HEK293T (cell line): ENCODE data around the gene SELENOH.

Experiments used
- CTCF ChIA-PET: fragments of 350-600 bp; formaldehyde crosslinking; extraction: SDS; loops from one replicate; lab custom pipeline; 2021; ENCODE audit warnings: antibody characterized with exemption, inconsistent platforms; lab: Yijun Ruan, JAX
- POLR2A ChIA-PET: fragments of 350-600 bp; formaldehyde crosslinking; extraction: SDS; loops from one replicate; lab custom pipeline; 2020; ENCODE audit warnings: antibody characterized with exemption, inconsistent platforms; lab: Yijun Ruan, JAX
- DNase-seq: peaks from one replicate; pipeline ENCODE4 v3.0.0; 2012; ENCODE audit warnings: mixed read lengths; ENCODE audit errors: extremely low spot score
- ARNT ChIP-seq: fragments of 450-650 bp; IDR thresholded peaks from 2 replicates; pipeline ENCODE4 v1.6.1; 2017; ENCODE audit warnings: mild to moderate bottlenecking
- BHLHE40 ChIP-seq: fragments of 450-650 bp; IDR thresholded peaks from 2 replicates; pipeline ENCODE4 v1.6.1; 2016; ENCODE audit warnings: mild to moderate bottlenecking, moderate library complexity, borderline replicate concordance
- CTBP1 ChIP-seq: fragments of 450-650 bp; IDR thresholded peaks from 2 replicates; pipeline ENCODE4 v1.6.1; 2016; ENCODE audit warnings: borderline replicate concordance
- ELF4 ChIP-seq: fragments of 450-650 bp; IDR thresholded peaks from 2 replicates; pipeline ENCODE4 v1.6.1; 2017; ENCODE audit warnings: antibody characterized with exemption
- FOXA1 ChIP-seq: fragments of 450-650 bp; IDR thresholded peaks from 2 replicates; pipeline ENCODE4 v1.6.1; 2016; ENCODE audit warnings: mild to moderate bottlenecking
- FOXK2 ChIP-seq: fragments of 450-650 bp; IDR thresholded peaks from 2 replicates; pipeline ENCODE4 v1.6.1; 2016; ENCODE audit warnings: mild to moderate bottlenecking
- FOXM1 ChIP-seq: fragments of 450-650 bp; IDR thresholded peaks from 2 replicates; pipeline ENCODE4 v1.6.1; 2017; ENCODE audit warnings: mild to moderate bottlenecking, borderline replicate concordance
- HDGF ChIP-seq: fragments of 450-650 bp; IDR thresholded peaks from 2 replicates; pipeline ENCODE4 v1.6.1; 2017; ENCODE audit warnings: antibody characterized with exemption, borderline replicate concordance
- L3MBTL2 ChIP-seq: fragments of 450-650 bp; conservative IDR thresholded peaks from 2 replicates; pipeline ENCODE4 v1.6.1; 2016; ENCODE audit warnings: mild to moderate bottlenecking
- LEF1 ChIP-seq: fragments of 450-650 bp; IDR thresholded peaks from 2 replicates; pipeline ENCODE4 v1.6.1; 2017; ENCODE audit warnings: mild to moderate bottlenecking, borderline replicate concordance
- NFRKB ChIP-seq: fragments of 450-650 bp; IDR thresholded peaks from 2 replicates; pipeline ENCODE4 v1.6.1; 2016; ENCODE audit warnings: mild to moderate bottlenecking, moderate library complexity
- PKNOX1 ChIP-seq: fragments of 450-650 bp; IDR thresholded peaks from 2 replicates; pipeline ENCODE4 v1.6.1; 2016
- SP1 ChIP-seq: fragments of 450-650 bp; IDR thresholded peaks from 2 replicates; pipeline ENCODE4 v1.6.1; 2017
- SUZ12 ChIP-seq: fragments of 450-650 bp; IDR thresholded peaks from 2 replicates; pipeline ENCODE4 v1.6.1; 2016; ENCODE audit warnings: mild to moderate bottlenecking
- TARDBP ChIP-seq: fragments of 450-650 bp; IDR thresholded peaks from 2 replicates; pipeline ENCODE4 v1.6.1; 2016
- ZNF384 ChIP-seq: fragments of 450-650 bp; IDR thresholded peaks from 2 replicates; pipeline ENCODE4 v1.6.1; 2016

The SELENOH gene

GRCh38 chr11:57772562-57772961, 31.3 kb downstream of the SELENOH start:
- CTCF ChIA-PET = interaction anchor here (0.6 kb wide), 2 partner anchors 27 to 1869 kb away, joined by 3 to 4 read pairs; no protein-coding TSS in a partner anchor
- TF ChIP-seq PKNOX1 (no peak), FOXM1 (no peak), ELF4 (no peak), ZNF384 (no peak), L3MBTL2 (no peak), HDGF (no peak), BHLHE40 (no peak), TARDBP (no peak), LEF1 (no peak), ARNT (no peak), CTBP1 (no peak), FOXA1 (no peak), NFRKB (no peak), SP1 (no peak), SUZ12 (no peak), FOXK2 (no peak)
- POLR2A ChIA-PET = interaction anchor here (1.8 kb wide), 1 partner anchor 11 kb away, joined by 7 read pairs; the partner anchor contains the start of gene CTNND1
- DNase-seq = no peak

- TF ChIP-seq PKNOX1 (peak; percentile 35), TARDBP (no peak)
- CTCF ChIA-PET = no interaction called here
- DNase-seq = no peak
- POLR2A ChIA-PET = interaction anchor here (1.8 kb wide), 1 partner anchor 12 kb away, joined by 7 read pairs; the partner anchor contains the start of gene CTNND1
Measured at GRCh38 chr11:57773026-57773598, 31.8 kb downstream of the SELENOH start.

- no peak for DNase-seq
- ChIA-PET POLR2A (no interaction called here), CTCF (interaction anchor here (2.3 kb wide), 1 partner anchor 25 kb away, joined by 10 read pairs; no protein-coding TSS in a partner anchor)
- TF ChIP-seq SUZ12 (no peak), TARDBP (no peak), L3MBTL2 (no peak)
Measured at GRCh38 chr11:57775491-57775890, 34.2 kb downstream of the SELENOH start.

GRCh38 chr11:57776031-57776521, 34.8 kb downstream of the SELENOH start:
- no peak for TF ChIP-seq ARNT
- TF ChIP-seq ZNF384 = no peak
- TF ChIP-seq CTBP1 = no peak
- ChIA-PET CTCF (interaction anchor here (2.3 kb wide), 1 partner anchor 24 kb away, joined by 10 read pairs; no protein-coding TSS in a partner anchor), POLR2A (interaction anchor here (5.0 kb wide), 1 partner anchor 14 kb away, joined by 28 read pairs; the partner anchor contains the start of gene CTNND1)
- no peak for DNase-seq

- no peak for DNase-seq
- no peak for TF ChIP-seq CTBP1
- no peak for TF ChIP-seq BHLHE40
- TF ChIP-seq FOXK2 = no peak
- TF ChIP-seq TARDBP = no peak
- TF ChIP-seq PKNOX1 = no peak
- no peak for TF ChIP-seq FOXM1
- TF ChIP-seq NFRKB = no peak
- no peak for TF ChIP-seq HDGF
- no peak for TF ChIP-seq ARNT
- no peak for TF ChIP-seq FOXA1
- TF ChIP-seq ELF4 = no peak
- TF ChIP-seq SUZ12 = no peak
- no peak for TF ChIP-seq LEF1
- TF ChIP-seq SP1 = no peak
- TF ChIP-seq L3MBTL2 = no peak
- no peak for TF ChIP-seq ZNF384
- ChIA-PET CTCF (interaction anchor here (2.3 kb wide), 1 partner anchor 24 kb away, joined by 10 read pairs; no protein-coding TSS in a partner anchor), POLR2A (interaction anchor here (5.0 kb wide), 1 partner anchor 15 kb away, joined by 28 read pairs; the partner anchor contains the start of gene CTNND1)
Measured at GRCh38 chr11:57776577-57777210, 35.4 kb downstream of the SELENOH start.

- ChIA-PET POLR2A (interaction anchor here (1.5 to 5.0 kb wide), 4 partner anchors 13 to 36 kb away, joined by 4 to 28 read pairs (median 6); partner anchors contain the start of genes CTNND1 and SELENOH), CTCF (interaction anchor here (0.8 to 1.0 kb wide), 2 partner anchors 13 to 203 kb away, joined by 5 to 7 read pairs; no protein-coding TSS in a partner anchor)
- TF ChIP-seq TARDBP = no peak
- TF ChIP-seq CTBP1 = no peak
- no peak for TF ChIP-seq ARNT
- no peak for TF ChIP-seq FOXM1
- TF ChIP-seq ZNF384 = no peak
- no peak for TF ChIP-seq SP1
- TF ChIP-seq FOXA1 = no peak
- TF ChIP-seq FOXK2 = no peak
- no peak for TF ChIP-seq ELF4
- TF ChIP-seq NFRKB = no peak
- no peak for TF ChIP-seq SUZ12
- TF ChIP-seq HDGF = no peak
- no peak for TF ChIP-seq PKNOX1
- no peak for TF ChIP-seq L3MBTL2
- no peak for TF ChIP-seq BHLHE40
- TF ChIP-seq LEF1 = no peak
- DNase-seq = no peak
Measured at GRCh38 chr11:57777969-57778317, 36.7 kb downstream of the SELENOH start.
